GM18517 (cell line): ENCODE results near the gene ZFYVE28.

ENCODE experiments used
- ATAC-seq: cut with Tn5 transposase; IDR thresholded peaks from one replicate; pipeline ENCODE4 v1.9.1; 2021; ENCODE audit warnings: mild to moderate bottlenecking, moderate library complexity; ENCODE audit not compliant: unreplicated experiment

The ZFYVE28 gene

GRCh38 chr4:2370597-2371320 lies 47.7 kb downstream of the ZFYVE28 start:
- no peak for ATAC-seq

- no peak for ATAC-seq
Measured at GRCh38 chr4:2368746-2369437, 49.6 kb downstream of the ZFYVE28 start.

- ATAC-seq, result no peak
Measured at GRCh38 chr4:2367626-2368025, 50.8 kb downstream of the ZFYVE28 start.

- ATAC-seq, result no peak
Measured at GRCh38 chr4:2366252-2367192, 51.9 kb downstream of the ZFYVE28 start.

GRCh38 chr4:2365913-2366210 lies 52.6 kb downstream of the ZFYVE28 start:
- no peak for ATAC-seq

- no peak for ATAC-seq
Measured at GRCh38 chr4:2365054-2365912, 53.2 kb downstream of the ZFYVE28 start.

- no peak for ATAC-seq
Measured at GRCh38 chr4:2364654-2365053, 53.8 kb downstream of the ZFYVE28 start.

GRCh38 chr4:2363951-2364653 lies 54.3 kb downstream of the ZFYVE28 start:
- no peak for ATAC-seq

- no peak for ATAC-seq
Measured at GRCh38 chr4:2363056-2363721, 55.3 kb downstream of the ZFYVE28 start.

- ATAC-seq, result no peak
Measured at GRCh38 chr4:2362266-2363055, 56.0 kb downstream of the ZFYVE28 start.

GRCh38 chr4:2361366-2362265 lies 56.8 kb downstream of the ZFYVE28 start:
- ATAC-seq, result no peak

GRCh38 chr4:2360396-2360730 lies 58.1 kb downstream of the ZFYVE28 start:
- no peak for ATAC-seq

GRCh38 chr4:2359591-2360395 lies 58.7 kb downstream of the ZFYVE28 start:
- ATAC-seq, result no peak

- ATAC-seq, result no peak
Measured at GRCh38 chr4:2357821-2358745, 60.4 kb downstream of the ZFYVE28 start.

- no peak for ATAC-seq
Measured at GRCh38 chr4:2356123-2357069, 62.0 kb downstream of the ZFYVE28 start.
